ENCODE data around the gene CPLX1.

DNA sequence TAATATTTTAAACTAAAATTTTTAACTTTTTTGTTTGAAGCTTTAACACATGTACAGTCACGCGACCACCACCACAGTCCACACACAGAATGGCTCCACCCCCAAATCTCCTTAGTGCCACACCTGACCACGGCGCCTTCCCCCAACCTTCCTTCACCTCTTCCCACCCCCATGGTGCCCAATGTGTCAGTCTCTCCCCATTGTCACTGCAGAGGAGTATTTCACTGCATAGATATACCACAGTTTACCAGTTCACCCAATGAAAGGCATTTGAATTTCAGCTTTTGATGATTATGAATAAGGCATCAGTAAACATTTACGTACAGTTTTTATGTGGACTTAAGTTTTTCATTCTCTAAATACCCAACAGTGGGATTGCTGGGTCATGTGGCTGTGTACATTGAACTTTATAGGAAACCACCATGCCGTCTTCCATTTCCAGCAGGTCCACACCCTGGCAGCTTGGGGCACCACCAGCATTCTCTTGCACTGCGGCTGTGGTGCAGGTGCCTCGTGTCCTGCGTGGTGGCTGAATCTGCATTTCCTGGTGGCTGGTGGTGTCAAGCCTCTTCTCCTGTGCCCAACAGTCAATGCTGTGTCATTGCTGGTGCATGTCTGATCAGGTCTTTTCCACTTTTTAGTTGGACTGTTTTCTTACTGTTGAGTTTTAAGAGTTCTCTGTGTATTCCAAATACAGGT, 49.0 kb downstream of the CPLX1 start:
- no peak for TF ChIP-seq EZH2 (IDR thresholded peaks at IDR 0.05; ENCODE audit: low read length)
- TF ChIP-seq, protein P1, sequence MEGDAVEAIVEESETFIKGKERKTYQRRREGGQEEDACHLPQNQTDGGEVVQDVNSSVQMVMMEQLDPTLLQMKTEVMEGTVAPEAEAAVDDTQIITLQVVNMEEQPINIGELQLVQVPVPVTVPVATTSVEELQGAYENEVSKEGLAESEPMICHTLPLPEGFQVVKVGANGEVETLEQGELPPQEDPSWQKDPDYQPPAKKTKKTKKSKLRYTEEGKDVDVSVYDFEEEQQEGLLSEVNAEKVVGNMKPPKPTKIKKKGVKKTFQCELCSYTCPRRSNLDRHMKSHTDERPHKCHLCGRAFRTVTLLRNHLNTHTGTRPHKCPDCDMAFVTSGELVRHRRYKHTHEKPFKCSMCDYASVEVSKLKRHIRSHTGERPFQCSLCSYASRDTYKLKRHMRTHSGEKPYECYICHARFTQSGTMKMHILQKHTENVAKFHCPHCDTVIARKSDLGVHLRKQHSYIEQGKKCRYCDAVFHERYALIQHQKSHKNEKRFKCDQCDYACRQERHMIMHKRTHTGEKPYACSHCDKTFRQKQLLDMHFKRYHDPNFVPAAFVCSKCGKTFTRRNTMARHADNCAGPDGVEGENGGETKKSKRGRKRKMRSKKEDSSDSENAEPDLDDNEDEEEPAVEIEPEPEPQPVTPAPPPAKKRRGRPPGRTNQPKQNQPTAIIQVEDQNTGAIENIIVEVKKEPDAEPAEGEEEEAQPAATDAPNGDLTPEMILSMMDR (optimal IDR thresholded peaks at IDR 0.05 in 1 of 3, IDR thresholded peaks at IDR 0.05 in 1 of 3, conservative IDR thresholded peaks at IDR 0.05 in 1 of 3; ENCODE audit: extremely low read depth in 1 of 3, insufficient read depth in 2 of 3, low read length in 3 of 3) = no peak

All from keratinocyte (primary cell).